K562 (cell line): ENCODE results near the gene MRI1. TPM values are rescaled to one million over a fixed set of nuclear protein-coding genes. Genes with fewer than 3 reads are reported as not detected.

Experiments used
- ATAC-seq: fragments of 200-7000 bp; cut with Tn5 transposase; 3 replicates; pipeline ENCODE4 v1.9.1; 2020; ENCODE audit warnings: moderate library complexity
- BruUV-seq: library from RNA; stranded (reverse); fragments of 400-500 nt; replicated peaks from 2 replicates; lab custom pipeline; 2021; lab: Mats Ljungman, UMichigan
- CTCF ChIA-PET: fragments of 300-600 bp; formaldehyde crosslinking; extraction: SDS; loops from one replicate; lab custom pipeline; 2021; ENCODE audit warnings: low intra/inter-chr PET ratio; lab: Yijun Ruan, JAX
- POLR2A ChIA-PET: fragments of 300-600, 350-650 bp; sonication (Branson Sonifier 250); formaldehyde crosslinking; extraction: SDS; loops from one replicate; lab custom pipeline; 2021; ENCODE audit warnings: antibody characterized with exemption, inconsistent platforms; lab: Yijun Ruan, JAX
- DNase-seq, 4 experiments: peaks; one replicate each; pipeline versions ENCODE4 v3.0.0 to v3.0.0-alpha.2; 2011 to 2018; ENCODE audit warnings: low spot score in 3 of 4, mixed read lengths in 3 of 4; ENCODE audit errors: extremely low read depth in 1 of 4
- FAIRE-seq: peaks from 2 replicates; lab custom pipeline; 2011; peaks lifted over from hg19 to GRCh38; lab: Jason Lieb, UNC
- H2AFZ ChIP-seq: 2 replicates; pipeline ENCODE4 v1.6.0; 2011; ENCODE audit warnings: low read depth, low read length, control low read depth, inconsistent platforms
- H3K27ac ChIP-seq: fragments of 200-600 bp; 3 replicates; pipeline ENCODE4 v1.8.0; 2011; ENCODE audit warnings: low read depth, mild to moderate bottlenecking, control low read depth, inconsistent platforms, low read length, moderate library complexity, mixed read lengths; ENCODE audit errors: extremely low read depth
- H3K27me3 ChIP-seq, 2 experiments: fragments of 300-600 bp in 1 of 2; 2 replicates in 1 of 2; 3 replicates in 1 of 2; pipeline versions ENCODE4 v1.6.0 to v1.8.0; 2011; ENCODE audit warnings: inconsistent platforms in 2 of 2, low read length in 2 of 2, mild to moderate bottlenecking in 1 of 2, mixed read lengths in 1 of 2, moderate library complexity in 1 of 2; ENCODE audit not compliant: control insufficient read depth in 2 of 2, insufficient read depth in 2 of 2
- H3K36me3 ChIP-seq: fragments of 300-600 bp; 3 replicates; pipeline ENCODE4 v1.8.0; 2011; ENCODE audit warnings: mild to moderate bottlenecking, low read length, inconsistent platforms; ENCODE audit not compliant: control insufficient read depth, insufficient read depth
- H3K4me1 ChIP-seq, 2 experiments: fragments of 200-600 bp in 1 of 2; replicated peaks in 1 of 2; 2 replicates in 1 of 2; 3 replicates in 1 of 2; pipeline versions ENCODE4 v1.5.1 to v1.8.0; 2011; ENCODE audit warnings: inconsistent platforms in 2 of 2, low read length in 2 of 2, mild to moderate bottlenecking in 1 of 2, mixed read lengths in 1 of 2, moderate library complexity in 1 of 2; ENCODE audit not compliant: control insufficient read depth in 2 of 2, insufficient read depth in 2 of 2
- H3K4me2 ChIP-seq: 2 replicates; pipeline ENCODE4 v1.6.1; 2011; ENCODE audit warnings: low read length, control low read depth, inconsistent platforms, mixed read lengths; ENCODE audit not compliant: insufficient read depth
- H3K4me3 ChIP-seq: fragments of 200-600 bp; sonication (generic), shearing (Covaris generic); 2 replicates; pipeline ENCODE4 v1.5.1; 2016; ENCODE audit warnings: control low read depth, inconsistent platforms
- H3K79me2 ChIP-seq: fragments of 200-600 bp; 3 replicates; pipeline ENCODE4 v1.8.0; 2011; ENCODE audit warnings: low read length, inconsistent platforms; ENCODE audit not compliant: control insufficient read depth, insufficient read depth
- H3K9ac ChIP-seq, 2 experiments: 2 replicates each; pipeline versions ENCODE4 v1.6.0 to v1.6.1; 2011; ENCODE audit warnings: low read depth in 2 of 2, low read length in 2 of 2, control low read depth in 1 of 2, inconsistent platforms in 1 of 2, mild to moderate bottlenecking in 1 of 2, mixed read lengths in 1 of 2; ENCODE audit not compliant: insufficient read depth in 1 of 2
- H3K9me1 ChIP-seq: one replicate; pipeline ENCODE4 v1.6.0; 2011; ENCODE audit warnings: inconsistent platforms, mild to moderate bottlenecking, low read length, moderate library complexity; ENCODE audit not compliant: control insufficient read depth, insufficient read depth
- H3K9me3 ChIP-seq: replicated peaks from 2 replicates; pipeline ENCODE4 v1.5.1; 2011; ENCODE audit warnings: low read depth, low read length, inconsistent platforms; ENCODE audit not compliant: control insufficient read depth, insufficient read depth
- H4K20me1 ChIP-seq: replicated peaks from 2 replicates; pipeline ENCODE4 v1.6.1; 2011; ENCODE audit warnings: low read length, inconsistent platforms, mixed read lengths; ENCODE audit not compliant: control insufficient read depth, insufficient read depth
- ADNP ChIP-seq: fragments of 200-800 bp; sonication (Bioruptor generic); IDR thresholded peaks from 2 replicates; pipeline ENCODE4 v1.6.1; 2016; ENCODE audit warnings: missing genetic modification characterization, missing compliant biosample characterization
- BCOR ChIP-seq: fragments of 450-650 bp; IDR thresholded peaks from 2 replicates; pipeline ENCODE4 v1.6.1; 2016
- EHMT2 ChIP-seq: fragments of 450-650 bp; IDR thresholded peaks from 2 replicates; pipeline ENCODE4 v1.6.1; 2018; ENCODE audit warnings: antibody characterized with exemption
- MNT ChIP-seq, 2 experiments: fragments of 450-650 bp; conservative IDR thresholded peaks; 2 replicates each; pipeline ENCODE4 v1.6.1; 2017; ENCODE audit warnings: mild to moderate bottlenecking in 2 of 2, moderate library complexity in 2 of 2
- POLR3A ChIP-seq: IDR thresholded peaks from 2 replicates; pipeline ENCODE4 v1.6.1; 2011; ENCODE audit warnings: borderline replicate concordance, mild to moderate bottlenecking, moderate library complexity; ENCODE audit not compliant: insufficient read length, insufficient read depth; ENCODE audit errors: extremely low read depth
- RBM25 ChIP-seq: fragments of 200-400 bp; formaldehyde crosslinking; IDR thresholded peaks from 2 replicates; pipeline ENCODE4 v1.6.1; 2018; ENCODE audit warnings: low read length, low read depth, moderate library complexity; ENCODE audit not compliant: severe bottlenecking
- TAF9B ChIP-seq: fragments of 450-650 bp; IDR thresholded peaks from 2 replicates; pipeline ENCODE4 v1.6.1; 2018; ENCODE audit warnings: mild to moderate bottlenecking; ENCODE audit not compliant: partially characterized antibody
- ZC3H8 ChIP-seq: fragments of 450-650 bp; IDR thresholded peaks from 2 replicates; pipeline ENCODE4 v1.6.1; 2017
- ZFP36 ChIP-seq: fragments of 150-350 bp; IDR thresholded peaks from 2 replicates; pipeline ENCODE4 v1.6.1; 2018; ENCODE audit warnings: low read length, low read depth; ENCODE audit not compliant: partially characterized antibody
- ZMIZ1 ChIP-seq, 2 experiments: fragments of 150-350 bp in 1 of 2; IDR thresholded peaks; 2 replicates each; pipeline ENCODE4 v1.6.1; 2012 to 2016; ENCODE audit warnings: low read depth in 2 of 2, low read length in 2 of 2, mild to moderate bottlenecking in 1 of 2, moderate library complexity in 1 of 2
- ZNF124 ChIP-seq: sonication (generic); formaldehyde crosslinking; IDR thresholded peaks from 2 replicates; pipeline ENCODE4 v1.8.1; 2022; ENCODE audit warnings: missing genetic modification reagents
- WGBS: fragments of 100-300 bp; shearing (Covaris generic); methylation state at CpG from one replicate; pipeline ENCODE4 v1.1.6; 2016; ENCODE audit warnings: low coverage, mixed read lengths; ENCODE audit not compliant: insufficient coverage; ENCODE audit errors: missing lambda C conversion rate; 5-methylcytosine and 5-hydroxymethylcytosine counted together
- in situ Hi-C: fragments of 300-500 bp; cut with MboI; formaldehyde crosslinking; loops from 4 replicates; pipeline ENCODE4 v1.15.0; 2018; ENCODE audit warnings: inconsistent platforms, mixed read lengths
- intact Hi-C: fragments of 100-400 bp; cut with micrococcal nuclease; formaldehyde crosslinking; loops from 2 replicates; pipeline ENCODE4 v1.14.2; 2022
- polyA plus RNA-seq, 8 experiments: library from polyadenylated mRNA; depleted of rRNA in 4 of 8; stranded (reverse) in 5 of 8; unstranded in 3 of 8; fragments of >200 nt; fragmentation: Nextera tagmentation in 2 of 8; fragmentation: Illumina TruSeq in 1 of 8; extraction: Ambion mirVana in 2 of 8; extraction: Trizol in 1 of 8; gene quantifications; 2 replicates each; pipeline versions ENCODE4 v1.2.1 to v1.2.3, GENCODE V29; 2011 to 2014; ENCODE audit warnings: inconsistent platforms in 1 of 8, missing spikeins in 1 of 8
- total RNA-seq, 7 experiments: library from RNA; depleted of rRNA in 6 of 7; stranded (reverse); fragments of >200 nt in 6 of 7; fragmentation: Illumina TruSeq in 2 of 7; extraction: Trizol in 2 of 7; gene quantifications; 2 replicates each; pipeline versions ENCODE4 v1.2.1 to v1.2.3, GENCODE V29; 2011 to 2021; ENCODE audit warnings: low replicate concordance in 1 of 7

Gene MRI1
- total and polyA plus RNA-seq, 9 of the 15 experiments (the other 6 are each of a cell fraction or from before 2014, with no cell fraction given), result 5.5 to 57.4 (median 28.2) TPM

- no peak overlapping the region for H3K4me2 ChIP-seq
- H3K9ac ChIP-seq, result peak overlapping the region in 1 of 2 experiments; percentile 58; a peak in 1 of 4 replicates
- no peak for FAIRE-seq
- no peak overlapping the region for H2AFZ ChIP-seq
- no peak for ATAC-seq
- BruUV-seq, result no TSS peak
- intact Hi-C loops, result no loop called here
- TF ChIP-seq MNT (conservative IDR thresholded peaks at IDR 0.05), result no peak
- TF ChIP-seq BCOR, result peak; percentile 87
- TF ChIP-seq ZNF124 (CRISPR knock-in tag), result no peak
- TF ChIP-seq ZC3H8, result no peak
- no peak for TF ChIP-seq ZMIZ1 (IDR thresholded peaks at IDR 0.05; ENCODE audit: low read depth in 2 of 2, low read length in 2 of 2)
- peak; percentile 46 for TF ChIP-seq RBM25
- TF ChIP-seq POLR3A, result no peak
- no peak for TF ChIP-seq TAF9B
- peak; percentile 64; the same call in 1 of the 2 replicates for TF ChIP-seq ADNP (tag)
- peak; percentile 78 for TF ChIP-seq ZFP36
- TF ChIP-seq EHMT2, result no peak
- POLR2A ChIA-PET, result interaction anchor here (0.6 to 2.2 kb wide), 2 partner anchors 20 to 44 kb away, joined by 3 to 6 read pairs; no protein-coding TSS in a partner anchor
- in situ Hi-C loops, result no loop called here
- H3K79me2 ChIP-seq, result no peaks in the 10 kb centered on the region
- no peak overlapping the region for H3K4me3 ChIP-seq
- H3K4me1 ChIP-seq, result peaks cover 9 to 37% of the 10 kb centered on the region in 2 experiments; a peak in 4 of 5 replicates
- DNase-seq, result no peak
- WGBS, result 54% methylated on average over 4 of the region's 4 CpGs
- H3K36me3 ChIP-seq, result no peaks in the 10 kb centered on the region
- H3K9me3 ChIP-seq, result no peaks in the 10 kb centered on the region
- CTCF ChIA-PET, result interaction anchor here (1.0 kb wide), 1 partner anchor 41 kb away, joined by 3 read pairs; no protein-coding TSS in a partner anchor
- no peaks in the 10 kb centered on the region for H3K27me3 ChIP-seq
- no peak overlapping the region for H3K27ac ChIP-seq
- H3K9me1 ChIP-seq, result no peaks in the 10 kb centered on the region
- H4K20me1 ChIP-seq, result no peaks in the 10 kb centered on the region
These were observed 32.7 kb downstream of the MRI1 start for GRCh38 chr19:13797058-13797440.
